GM13976 (cell line): Measurements from ENCODE around the gene MRM3.
"Not testable (repeated sequence)": the region's sequence is repeated elsewhere in the genome, so short reads cannot be mapped to it uniquely, and the experiment has no call there.

Source experiments
- DNase-seq: peaks from one replicate; pipeline ENCODE4 v3.0.0; 2012; ENCODE audit warnings: low spot score
- CTCF ChIP-seq: IDR thresholded peaks from 2 replicates; pipeline ENCODE4 v1.5.1; 2012; ENCODE audit warnings: borderline replicate concordance, mild to moderate bottlenecking; ENCODE audit not compliant: insufficient read depth; ENCODE audit errors: extremely low read depth, missing control alignments, control extremely low read depth
- in situ Hi-C: fragments of 300-500 bp; cut with MboI; formaldehyde crosslinking; loops from one replicate; pipeline ENCODE4 v1.12.0; 2022; ENCODE audit warnings: low sequenced_read_pairs, mixed read lengths, inconsistent platforms; ENCODE audit not compliant: unreplicated experiment

The MRM3 gene

GRCh38 chr17:742147-742793 is 39.9 kb upstream of the MRM3 start:
- in situ Hi-C loops, result no loop called here
- TF ChIP-seq CTCF, result no peak
- DNase-seq, result no peak

GRCh38 chr17:743139-743538 is 39.0 kb upstream of the MRM3 start:
- in situ Hi-C loops, result no loop called here
- no peak for DNase-seq
- no peak for TF ChIP-seq CTCF

GRCh38 chr17:744937-745336 is 37.2 kb upstream of the MRM3 start:
- no peak for DNase-seq
- in situ Hi-C loops, result no loop called here
- no peak for TF ChIP-seq CTCF

GRCh38 chr17:745406-745805 is 36.7 kb upstream of the MRM3 start:
- in situ Hi-C loops, result no loop called here
- no peak for DNase-seq
- no peak for TF ChIP-seq CTCF

GRCh38 chr17:746181-746580 is 36.0 kb upstream of the MRM3 start:
- in situ Hi-C loops, result no loop called here
- no peak for DNase-seq
- no peak for TF ChIP-seq CTCF

GRCh38 chr17:746783-747629 is 35.1 kb upstream of the MRM3 start:
- DNase-seq, result no peak
- in situ Hi-C loops, result no loop called here
- TF ChIP-seq CTCF, result no peak

GRCh38 chr17:748604-749003 is 33.5 kb upstream of the MRM3 start:
- DNase-seq, in situ Hi-C loops: not testable (repeated sequence)

- in situ Hi-C loops, DNase-seq: not testable (repeated sequence)
Observed at GRCh38 chr17:749359-749758, 32.8 kb upstream of the MRM3 start.
